K562 (cell line): Measurements from ENCODE around the gene PCID2. TPM values are rescaled to one million over a fixed set of nuclear protein-coding genes. Genes with fewer than 3 reads are reported as not detected.
"Not testable (repeated sequence)": the region's sequence is repeated elsewhere in the genome, so short reads cannot be mapped to it uniquely, and the experiment has no call there.

Source experiments
- ATAC-seq: fragments of 200-7000 bp; cut with Tn5 transposase; 3 replicates; pipeline ENCODE4 v1.9.1; 2020; ENCODE audit warnings: moderate library complexity
- BruUV-seq: library from RNA; stranded (reverse); fragments of 400-500 nt; replicated peaks from 2 replicates; lab custom pipeline; 2021; lab: Mats Ljungman, UMichigan
- CTCF ChIA-PET: fragments of 300-600 bp; formaldehyde crosslinking; extraction: SDS; loops from one replicate; lab custom pipeline; 2021; ENCODE audit warnings: low intra/inter-chr PET ratio; lab: Yijun Ruan, JAX
- POLR2A ChIA-PET: fragments of 300-600, 350-650 bp; sonication (Branson Sonifier 250); formaldehyde crosslinking; extraction: SDS; loops from one replicate; lab custom pipeline; 2021; ENCODE audit warnings: antibody characterized with exemption, inconsistent platforms; lab: Yijun Ruan, JAX
- DNase-seq, 4 experiments: peaks; one replicate each; pipeline versions ENCODE4 v3.0.0 to v3.0.0-alpha.2; 2011 to 2018; ENCODE audit warnings: low spot score in 3 of 4, mixed read lengths in 3 of 4; ENCODE audit errors: extremely low read depth in 1 of 4
- FAIRE-seq: peaks from 2 replicates; lab custom pipeline; 2011; peaks lifted over from hg19 to GRCh38; lab: Jason Lieb, UNC
- H2AFZ ChIP-seq: 2 replicates; pipeline ENCODE4 v1.6.0; 2011; ENCODE audit warnings: low read depth, low read length, control low read depth, inconsistent platforms
- H3K27ac ChIP-seq: fragments of 200-600 bp; 3 replicates; pipeline ENCODE4 v1.8.0; 2011; ENCODE audit warnings: low read depth, mild to moderate bottlenecking, control low read depth, inconsistent platforms, low read length, moderate library complexity, mixed read lengths; ENCODE audit errors: extremely low read depth
- H3K27me3 ChIP-seq, 2 experiments: fragments of 300-600 bp in 1 of 2; 2 replicates in 1 of 2; 3 replicates in 1 of 2; pipeline versions ENCODE4 v1.6.0 to v1.8.0; 2011; ENCODE audit warnings: inconsistent platforms in 2 of 2, low read length in 2 of 2, mild to moderate bottlenecking in 1 of 2, mixed read lengths in 1 of 2, moderate library complexity in 1 of 2; ENCODE audit not compliant: control insufficient read depth in 2 of 2, insufficient read depth in 2 of 2
- H3K36me3 ChIP-seq: fragments of 300-600 bp; 3 replicates; pipeline ENCODE4 v1.8.0; 2011; ENCODE audit warnings: mild to moderate bottlenecking, low read length, inconsistent platforms; ENCODE audit not compliant: control insufficient read depth, insufficient read depth
- H3K4me1 ChIP-seq, 2 experiments: fragments of 200-600 bp in 1 of 2; replicated peaks in 1 of 2; 2 replicates in 1 of 2; 3 replicates in 1 of 2; pipeline versions ENCODE4 v1.5.1 to v1.8.0; 2011; ENCODE audit warnings: inconsistent platforms in 2 of 2, low read length in 2 of 2, mild to moderate bottlenecking in 1 of 2, mixed read lengths in 1 of 2, moderate library complexity in 1 of 2; ENCODE audit not compliant: control insufficient read depth in 2 of 2, insufficient read depth in 2 of 2
- H3K4me2 ChIP-seq: 2 replicates; pipeline ENCODE4 v1.6.1; 2011; ENCODE audit warnings: low read length, control low read depth, inconsistent platforms, mixed read lengths; ENCODE audit not compliant: insufficient read depth
- H3K4me3 ChIP-seq: fragments of 200-600 bp; sonication (generic), shearing (Covaris generic); 2 replicates; pipeline ENCODE4 v1.5.1; 2016; ENCODE audit warnings: control low read depth, inconsistent platforms
- H3K79me2 ChIP-seq: fragments of 200-600 bp; 3 replicates; pipeline ENCODE4 v1.8.0; 2011; ENCODE audit warnings: low read length, inconsistent platforms; ENCODE audit not compliant: control insufficient read depth, insufficient read depth
- H3K9ac ChIP-seq, 2 experiments: 2 replicates each; pipeline versions ENCODE4 v1.6.0 to v1.6.1; 2011; ENCODE audit warnings: low read depth in 2 of 2, low read length in 2 of 2, control low read depth in 1 of 2, inconsistent platforms in 1 of 2, mild to moderate bottlenecking in 1 of 2, mixed read lengths in 1 of 2; ENCODE audit not compliant: insufficient read depth in 1 of 2
- H3K9me1 ChIP-seq: one replicate; pipeline ENCODE4 v1.6.0; 2011; ENCODE audit warnings: inconsistent platforms, mild to moderate bottlenecking, low read length, moderate library complexity; ENCODE audit not compliant: control insufficient read depth, insufficient read depth
- H3K9me3 ChIP-seq: replicated peaks from 2 replicates; pipeline ENCODE4 v1.5.1; 2011; ENCODE audit warnings: low read depth, low read length, inconsistent platforms; ENCODE audit not compliant: control insufficient read depth, insufficient read depth
- H4K20me1 ChIP-seq: replicated peaks from 2 replicates; pipeline ENCODE4 v1.6.1; 2011; ENCODE audit warnings: low read length, inconsistent platforms, mixed read lengths; ENCODE audit not compliant: control insufficient read depth, insufficient read depth
- KLF10 ChIP-seq: fragments of 250-450 bp; sonication (Bioruptor Pico); IDR thresholded peaks from 2 replicates; pipeline ENCODE4 v1.6.1; 2021; ENCODE audit warnings: matching md5 sums
- POLR2G ChIP-seq: fragments of 200-400 bp; formaldehyde crosslinking; IDR thresholded peaks from 2 replicates; pipeline ENCODE4 v1.6.1; 2017; ENCODE audit warnings: low read depth, mild to moderate bottlenecking, antibody characterized with exemption, low read length, moderate library complexity
- WGBS: fragments of 100-300 bp; shearing (Covaris generic); methylation state at CpG from one replicate; pipeline ENCODE4 v1.1.6; 2016; ENCODE audit warnings: low coverage, mixed read lengths; ENCODE audit not compliant: insufficient coverage; ENCODE audit errors: missing lambda C conversion rate; 5-methylcytosine and 5-hydroxymethylcytosine counted together
- in situ Hi-C: fragments of 300-500 bp; cut with MboI; formaldehyde crosslinking; loops from 4 replicates; pipeline ENCODE4 v1.15.0; 2018; ENCODE audit warnings: inconsistent platforms, mixed read lengths
- intact Hi-C: fragments of 100-400 bp; cut with micrococcal nuclease; formaldehyde crosslinking; loops from 2 replicates; pipeline ENCODE4 v1.14.2; 2022
- polyA plus RNA-seq, 8 experiments: library from polyadenylated mRNA; depleted of rRNA in 4 of 8; stranded (reverse) in 5 of 8; unstranded in 3 of 8; fragments of >200 nt; fragmentation: Nextera tagmentation in 2 of 8; fragmentation: Illumina TruSeq in 1 of 8; extraction: Ambion mirVana in 2 of 8; extraction: Trizol in 1 of 8; gene quantifications; 2 replicates each; pipeline versions ENCODE4 v1.2.1 to v1.2.3, GENCODE V29; 2011 to 2014; ENCODE audit warnings: inconsistent platforms in 1 of 8, missing spikeins in 1 of 8
- total RNA-seq, 7 experiments: library from RNA; depleted of rRNA in 6 of 7; stranded (reverse); fragments of >200 nt in 6 of 7; fragmentation: Illumina TruSeq in 2 of 7; extraction: Trizol in 2 of 7; gene quantifications; 2 replicates each; pipeline versions ENCODE4 v1.2.1 to v1.2.3, GENCODE V29; 2011 to 2021; ENCODE audit warnings: low replicate concordance in 1 of 7

The PCID2 gene
- total and polyA plus RNA-seq, 9 of the 15 experiments (the other 6 are each of a cell fraction or from before 2014, with no cell fraction given) = 39.6 to 117 (median 59.6) TPM

DNA sequence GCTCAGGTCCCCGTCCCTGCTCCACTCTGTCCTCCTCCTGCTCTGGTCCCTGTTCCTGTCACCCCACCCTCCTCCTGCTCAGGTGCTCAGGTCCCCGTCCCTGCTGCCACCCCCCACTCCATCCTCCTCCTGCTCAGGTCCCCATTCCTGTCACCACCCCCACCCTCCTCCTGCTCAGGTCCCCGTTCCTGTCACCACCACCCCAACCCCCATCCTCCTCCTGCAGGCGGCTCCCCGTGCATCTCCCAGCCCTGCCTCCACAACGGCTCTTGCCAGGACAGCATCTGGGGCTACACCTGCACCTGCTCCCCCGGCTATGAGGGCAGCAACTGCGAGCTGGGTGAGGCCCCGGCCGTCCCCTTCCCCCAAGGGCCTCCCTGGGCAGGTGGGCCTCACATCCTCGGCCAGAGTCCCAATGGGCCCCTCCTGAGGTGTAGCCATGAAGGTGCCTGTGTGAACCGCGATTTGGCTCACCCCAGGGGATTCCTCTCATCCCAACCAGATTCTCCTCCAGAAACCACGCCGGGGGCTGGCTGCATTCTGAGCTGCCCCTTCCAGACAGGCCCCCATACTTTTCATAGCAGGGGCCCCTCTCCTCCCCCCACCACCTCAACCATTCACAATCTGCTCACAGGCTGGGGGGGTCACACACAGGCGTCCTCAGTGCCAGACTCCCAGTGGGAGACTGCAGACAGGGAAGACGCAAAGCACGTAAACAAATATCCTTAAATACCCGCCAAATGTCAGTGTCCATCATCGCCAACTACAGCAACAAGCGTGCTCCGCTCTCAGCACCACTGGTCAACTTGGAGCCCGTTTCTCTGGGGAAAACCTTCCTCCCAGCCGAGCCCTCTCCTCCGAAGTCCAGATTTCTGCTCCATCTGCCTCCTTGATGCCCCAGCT, 45.4 kb downstream of the PCID2 start:
- ATAC-seq (no peak; the same call in 2 of the 3 replicates), FAIRE-seq (no peak), DNase-seq (no peak)
- no peak overlapping the region for H3K27ac ChIP-seq
- H3K79me2 ChIP-seq = no peaks in the 10 kb centered on the region
- H3K27me3 ChIP-seq = no peaks in the 10 kb centered on the region
- intact Hi-C loops (no loop called here), in situ Hi-C loops (no loop called here)
- H3K36me3 ChIP-seq = no peaks in the 10 kb centered on the region; the same call in 2 of the 3 replicates
- WGBS = 24% methylated on average over 19 of the region's 25 CpGs
- no peak overlapping the region for H3K4me2 ChIP-seq
- BruUV-seq = no TSS peak
- H3K4me3 ChIP-seq = no peak overlapping the region
- H3K9me3 ChIP-seq = no peaks in the 10 kb centered on the region
- no peaks in the 10 kb centered on the region for H4K20me1 ChIP-seq
- TF ChIP-seq KLF10 (CRISPR knock-in tag) = no peak
- TF ChIP-seq POLR2G = peak; percentile 35; the same call in 1 of the 2 replicates
- H2AFZ ChIP-seq = no peak overlapping the region
- ChIA-PET CTCF (no interaction called here), POLR2A (no interaction called here)
- H3K9ac ChIP-seq = no peak overlapping the region
- peaks cover 0 to 20% of the 10 kb centered on the region in 2 experiments; a peak in 2 of 5 replicates for H3K4me1 ChIP-seq
- H3K9me1 ChIP-seq = no peaks in the 10 kb centered on the region

GRCh38 chr13:113161975-113162374, 46.5 kb downstream of the PCID2 start:
- peaks cover 3 to 20% of the 10 kb centered on the region in 2 experiments; a peak in 3 of 5 replicates for H3K4me1 ChIP-seq
- H3K9ac ChIP-seq, H3K27me3 ChIP-seq, CTCF ChIA-PET, H3K27ac ChIP-seq, DNase-seq, H3K36me3 ChIP-seq, H3K9me1 ChIP-seq, in situ Hi-C loops, ATAC-seq, FAIRE-seq, H4K20me1 ChIP-seq, H2AFZ ChIP-seq, H3K9me3 ChIP-seq, H3K4me2 ChIP-seq, H3K4me3 ChIP-seq, BruUV-seq, H3K79me2 ChIP-seq, POLR2A ChIA-PET, intact Hi-C loops: not testable (repeated sequence)
- no CpG with 5 or more reads among the region's 13 CpGs for WGBS
